HCT116 (cell line): ENCODE results near the gene EWSR1. TPM values are rescaled to one million over a fixed set of nuclear protein-coding genes. Genes with fewer than 3 reads are reported as not detected.

Experiments
- ATAC-seq: fragments of 200-7000 bp; cut with Tn5 transposase; 2 replicates; pipeline ENCODE4 v1.9.1; 2020; ENCODE audit warnings: mild to moderate bottlenecking, moderate library complexity
- BruUV-seq: library from RNA; stranded (reverse); fragments of 400-500 nt; replicated peaks from 2 replicates; lab custom pipeline; 2021; lab: Mats Ljungman, UMichigan
- CTCF ChIA-PET: fragments of 300-600 bp; sonication (Branson Sonifier 250); formaldehyde crosslinking; loops from one replicate; lab custom pipeline; 2021; ENCODE audit warnings: antibody characterized with exemption; lab: Charles Lee
- POLR2A ChIA-PET: fragments of 300-600, 350-600 bp; sonication (Branson Sonifier 250); formaldehyde crosslinking; loops from one replicate; lab custom pipeline; 2021; ENCODE audit warnings: antibody characterized with exemption; lab: Charles Lee
- RAD21 ChIA-PET, 2 experiments: fragments of 300-600 bp; sonication (Branson Sonifier 250); formaldehyde crosslinking; loops; one replicate each; lab custom pipeline; 2023; ENCODE audit warnings: low total read pairs in 2 of 2; ENCODE audit not compliant: uncharacterized antibody in 2 of 2, unreplicated experiment in 2 of 2, low non-redundant PET in 1 of 2; lab: Charles Lee
- DNase-seq: peaks from one replicate; pipeline ENCODE4 v3.0.0-alpha.2; 2010; ENCODE audit warnings: low read depth, low spot score
- H2AFZ ChIP-seq: fragments of 200-600 bp; shearing (Covaris generic), sonication (generic); 2 replicates; pipeline ENCODE4 v1.6.1; 2017; ENCODE audit warnings: low read depth, mixed run types, mixed read lengths, antibody characterized with exemption, low read length; ENCODE audit not compliant: poor library complexity, severe bottlenecking
- H3K27ac ChIP-seq: 2 replicates; pipeline ENCODE4 v1.5.1; 2012; ENCODE audit warnings: low read depth, low read length
- H3K27me3 ChIP-seq: fragments of 200-600 bp; sonication (generic); 2 replicates; pipeline ENCODE4 v1.6.1; 2016; ENCODE audit warnings: mixed run types, low read length, mixed read lengths; ENCODE audit not compliant: insufficient read depth
- H3K36me3 ChIP-seq, 2 experiments: fragments of 200-500 bp in 1 of 2; fragments of 200-600 bp in 1 of 2; sonication (Bioruptor generic) in 1 of 2; sonication (generic) in 1 of 2; 2 replicates each; pipeline versions ENCODE4 v1.5.1 to v1.6.1; 2014 to 2016; ENCODE audit warnings: low read length in 2 of 2, inconsistent platforms in 1 of 2, mixed read lengths in 1 of 2, mixed run types in 1 of 2; ENCODE audit not compliant: insufficient read depth in 2 of 2, control insufficient read depth in 1 of 2
- H3K4me1 ChIP-seq, 2 experiments: fragments of 200-600 bp in 1 of 2; sonication (generic) in 1 of 2; 2 replicates each; pipeline versions ENCODE4 v1.5.1 to v1.6.1; 2012 to 2017; ENCODE audit warnings: low read length in 2 of 2, inconsistent platforms in 1 of 2, mild to moderate bottlenecking in 1 of 2, mixed read lengths in 1 of 2, mixed run types in 1 of 2, moderate library complexity in 1 of 2; ENCODE audit not compliant: insufficient read depth in 2 of 2, control insufficient read depth in 1 of 2
- H3K4me2 ChIP-seq: fragments of 200-600 bp; sonication (generic); 2 replicates; pipeline ENCODE4 v1.6.1; 2017; ENCODE audit warnings: mixed run types, low read length, mixed read lengths
- H3K4me3 ChIP-seq, 2 experiments: fragments of 200-600 bp in 1 of 2; sonication (generic) in 1 of 2; replicated peaks in 1 of 2; 2 replicates each; pipeline ENCODE4 v1.5.1; 2011 to 2016; ENCODE audit warnings: low read length in 2 of 2, control low read depth in 1 of 2, low read depth in 1 of 2, mild to moderate bottlenecking in 1 of 2, mixed read lengths in 1 of 2, mixed run types in 1 of 2
- H3K79me2 ChIP-seq: fragments of 200-600 bp; sonication (generic); 2 replicates; pipeline ENCODE4 v1.6.1; 2017; ENCODE audit warnings: mild to moderate bottlenecking, mixed run types, low read length, moderate library complexity, mixed read lengths; ENCODE audit not compliant: insufficient read depth
- H3K9ac ChIP-seq: fragments of 200-600 bp; sonication (generic); 2 replicates; pipeline ENCODE4 v1.6.1; 2016; ENCODE audit warnings: low read length, mixed read lengths
- H3K9me2 ChIP-seq: fragments of 200-600 bp; sonication (generic), shearing (Covaris generic); 2 replicates; pipeline ENCODE4 v1.6.1; 2017; ENCODE audit warnings: mixed run types, mild to moderate bottlenecking, moderate library complexity; ENCODE audit not compliant: insufficient read depth
- H3K9me3 ChIP-seq, 2 experiments: fragments of 200-500 bp in 1 of 2; fragments of 200-600 bp in 1 of 2; sonication (Bioruptor generic) in 1 of 2; sonication (generic) in 1 of 2; 2 replicates each; pipeline ENCODE4 v1.6.1; 2014 to 2017; ENCODE audit warnings: low read length in 2 of 2, mixed read lengths in 2 of 2, inconsistent platforms in 1 of 2, low read depth in 1 of 2, mild to moderate bottlenecking in 1 of 2, mixed run types in 1 of 2, moderate library complexity in 1 of 2; ENCODE audit not compliant: control insufficient read depth in 1 of 2, insufficient read depth in 1 of 2
- H4K20me1 ChIP-seq: fragments of 200-600 bp; sonication (generic), shearing (Covaris generic); 2 replicates; pipeline ENCODE4 v1.6.1; 2017; ENCODE audit warnings: mixed run types, mild to moderate bottlenecking, moderate library complexity; ENCODE audit not compliant: insufficient read depth
- ELF1 ChIP-seq: IDR thresholded peaks from 2 replicates; pipeline ENCODE4 v1.6.1; 2012; ENCODE audit warnings: low read depth, borderline replicate concordance
- POLR2AphosphoS5 ChIP-seq: IDR thresholded peaks from 2 replicates; pipeline ENCODE4 v1.6.1; 2011; ENCODE audit warnings: mild to moderate bottlenecking, low read depth, low read length, moderate library complexity
- REST ChIP-seq: IDR thresholded peaks from 2 replicates; pipeline ENCODE4 v1.6.1; 2012; ENCODE audit warnings: low read depth
- SP1 ChIP-seq: IDR thresholded peaks from 2 replicates; pipeline ENCODE4 v1.6.1; 2012; ENCODE audit warnings: low read depth
- YY1 ChIP-seq: IDR thresholded peaks from 2 replicates; pipeline ENCODE4 v1.6.1; 2011; ENCODE audit warnings: low read length, low read depth, moderate library complexity, mild to moderate bottlenecking; ENCODE audit not compliant: insufficient replicate concordance; ENCODE audit errors: extremely low read depth
- intact Hi-C: fragments of 100-400 bp; cut with micrococcal nuclease; formaldehyde crosslinking; loops from 2 replicates; pipeline ENCODE4 v1.10.0; 2022
- total RNA-seq: library from RNA; stranded (reverse); gene quantifications from one replicate; pipeline ENCODE4 v1.2.1, GENCODE V29; 2021; ENCODE audit not compliant: unreplicated experiment

EWSR1 gene
- total RNA-seq, 1 experiment from 2014 or later = 335 TPM

- TF ChIP-seq POLR2AphosphoS5 (no peak), ELF1 (no peak), REST (no peak), SP1 (no peak), YY1 (no peak)
- Histone ChIP-seq H3K27ac (no peak overlapping the region), H3K4me1 (no peaks in the 10 kb centered on the region; a peak in 1 of 4 replicates), H3K4me2 (no peak overlapping the region), H3K27me3 (no peaks in the 10 kb centered on the region), H2AFZ (no peak overlapping the region), H4K20me1 (no peaks in the 10 kb centered on the region), H3K79me2 (no peaks in the 10 kb centered on the region), H3K36me3 (no peaks in the 10 kb centered on the region), H3K9ac (no peak overlapping the region), H3K4me3 (no peak overlapping the region), H3K9me2 (no peaks in the 10 kb centered on the region), H3K9me3 (no peaks in the 10 kb centered on the region)
- CTCF ChIA-PET = no interaction called here
- DNase-seq (no peak), ATAC-seq (no peak)
- intact Hi-C loops = no loop called here
- RAD21 ChIA-PET = no interaction called here
- POLR2A ChIA-PET = no interaction called here
- no TSS peak for BruUV-seq
These were observed 15.8 kb upstream of the EWSR1 start for GRCh38 chr22:29251981-29252911.
